Vagina (tissue), 2 donors: ENCODE results near the gene SNX3. TPM values are rescaled to one million over a fixed set of nuclear protein-coding genes. Genes with fewer than 3 reads are reported as not detected.

Experiments used
- DNase-seq, 2 donors: peaks; one replicate each; pipeline ENCODE4 v3.0.0-alpha.2; 2017; ENCODE audit errors: extremely low spot score in 2 of 2
- H3K27ac ChIP-seq: fragments of 200-600 bp; sonication (generic); one replicate; pipeline ENCODE4 v1.5.1; 2019
- H3K27me3 ChIP-seq: fragments of 200-600 bp; sonication (generic); one replicate; pipeline ENCODE4 v1.5.1; 2019
- H3K36me3 ChIP-seq, 2 donors: fragments of 200-600 bp; sonication (generic); one replicate each; pipeline ENCODE4 v1.5.1; 2017 to 2019
- H3K4me1 ChIP-seq: fragments of 200-600 bp; sonication (generic); one replicate; pipeline ENCODE4 v1.5.1; 2019
- H3K4me3 ChIP-seq, 2 donors: fragments of 200-600 bp; sonication (generic); 1 replicate in 1 of 2; 2 replicates in 1 of 2; pipeline ENCODE4 v1.5.1; 2016 to 2019
- H3K9me3 ChIP-seq: fragments of 200-600 bp; sonication (generic); one replicate; pipeline ENCODE4 v1.5.1; 2019
- POLR2A ChIP-seq, 2 donors: fragments of 450-650 bp; IDR thresholded peaks; one replicate each; pipeline ENCODE4 v1.6.1; 2017; ENCODE audit warnings: antibody characterized with exemption in 2 of 2, mild to moderate bottlenecking in 2 of 2, moderate library complexity in 2 of 2
- POLR2AphosphoS5 ChIP-seq, 2 donors: sonication (generic); formaldehyde crosslinking; IDR thresholded peaks; one replicate each; pipeline ENCODE4 v1.9.0; 2017; ENCODE audit warnings: antibody characterized with exemption in 2 of 2, mild to moderate bottlenecking in 2 of 2, low read depth in 1 of 2; ENCODE audit not compliant: insufficient read depth in 1 of 2
- intact Hi-C: fragments of 100-400 bp; cut with DNase I; formaldehyde crosslinking; loops from one replicate; pipeline ENCODE4 v1.15.1; 2023
- total RNA-seq: library from RNA; depleted of rRNA; stranded (reverse); fragments of >200 nt; gene quantifications from one replicate; pipeline ENCODE4 v1.2.3, GENCODE V29; 2016
- TF ChIP-seq, protein P1 (sequence below), 3 experiments: fragments of 450-650 bp in 2 of 3; fragments of 200-600 bp in 1 of 3; sonication (generic) in 1 of 3; IDR thresholded peaks; one replicate each; pipeline ENCODE4 v1.5.1; 2017 to 2019; ENCODE audit warnings: antibody characterized with exemption in 3 of 3, mild to moderate bottlenecking in 2 of 3, moderate library complexity in 2 of 3

The SNX3 gene
- total RNA-seq, 1 donor from 2014 or later, result 123 TPM

DNA sequence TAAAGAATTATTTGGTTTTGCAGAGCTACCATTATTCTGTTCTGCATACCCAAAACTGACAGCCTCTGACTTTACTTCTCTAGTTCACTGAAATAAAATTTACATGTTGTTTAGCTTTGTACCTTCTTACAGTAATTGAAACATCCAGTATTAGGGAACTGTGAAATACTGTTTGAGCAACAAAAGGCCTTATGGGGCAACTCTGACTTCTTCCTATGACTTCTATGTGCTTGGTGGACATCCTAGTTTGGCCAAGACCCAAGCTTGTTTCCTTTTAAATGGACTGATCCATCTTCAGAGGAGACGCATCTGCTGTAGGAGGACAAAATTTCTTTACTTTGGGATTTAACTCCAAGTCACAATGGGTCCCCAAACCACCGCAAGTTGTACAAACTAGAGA lies 50.3 kb downstream of the SNX3 start:
- peaks cover 0 to 15% of the 10 kb centered on the region in 2 donors for H3K36me3 ChIP-seq
- TF ChIP-seq POLR2AphosphoS5 (IDR thresholded peaks at IDR 0.05; ENCODE audit: insufficient read depth in 1 of 2, low read depth in 1 of 2) (no peak), POLR2A (IDR thresholded peaks at IDR 0.05) (no peak)
- TF ChIP-seq, protein P1, sequence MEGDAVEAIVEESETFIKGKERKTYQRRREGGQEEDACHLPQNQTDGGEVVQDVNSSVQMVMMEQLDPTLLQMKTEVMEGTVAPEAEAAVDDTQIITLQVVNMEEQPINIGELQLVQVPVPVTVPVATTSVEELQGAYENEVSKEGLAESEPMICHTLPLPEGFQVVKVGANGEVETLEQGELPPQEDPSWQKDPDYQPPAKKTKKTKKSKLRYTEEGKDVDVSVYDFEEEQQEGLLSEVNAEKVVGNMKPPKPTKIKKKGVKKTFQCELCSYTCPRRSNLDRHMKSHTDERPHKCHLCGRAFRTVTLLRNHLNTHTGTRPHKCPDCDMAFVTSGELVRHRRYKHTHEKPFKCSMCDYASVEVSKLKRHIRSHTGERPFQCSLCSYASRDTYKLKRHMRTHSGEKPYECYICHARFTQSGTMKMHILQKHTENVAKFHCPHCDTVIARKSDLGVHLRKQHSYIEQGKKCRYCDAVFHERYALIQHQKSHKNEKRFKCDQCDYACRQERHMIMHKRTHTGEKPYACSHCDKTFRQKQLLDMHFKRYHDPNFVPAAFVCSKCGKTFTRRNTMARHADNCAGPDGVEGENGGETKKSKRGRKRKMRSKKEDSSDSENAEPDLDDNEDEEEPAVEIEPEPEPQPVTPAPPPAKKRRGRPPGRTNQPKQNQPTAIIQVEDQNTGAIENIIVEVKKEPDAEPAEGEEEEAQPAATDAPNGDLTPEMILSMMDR (IDR thresholded peaks at IDR 0.05), result no peak
- no peak for DNase-seq
- H3K27me3 ChIP-seq, result no peaks in the 10 kb centered on the region
- no peaks in the 10 kb centered on the region for H3K9me3 ChIP-seq
- H3K27ac ChIP-seq, result no peak overlapping the region
- no peak overlapping the region for H3K4me3 ChIP-seq
- peaks cover 10% of the 10 kb centered on the region for H3K4me1 ChIP-seq
- intact Hi-C loops, result no loop called here

GRCh38 chr6:108209738-108210137 lies 51.1 kb downstream of the SNX3 start:
- intact Hi-C loops, result no loop called here
- no peaks in the 10 kb centered on the region for H3K27me3 ChIP-seq
- H3K9me3 ChIP-seq, result no peaks in the 10 kb centered on the region
- peaks cover 0 to 15% of the 10 kb centered on the region in 2 donors for H3K36me3 ChIP-seq
- no peak for DNase-seq
- H3K4me1 ChIP-seq, result peaks cover 4% of the 10 kb centered on the region
- H3K27ac ChIP-seq, result no peak overlapping the region
- no peak overlapping the region for H3K4me3 ChIP-seq
- TF ChIP-seq, protein P1 (IDR thresholded peaks at IDR 0.05), result no peak
- TF ChIP-seq POLR2AphosphoS5 (IDR thresholded peaks at IDR 0.05; ENCODE audit: insufficient read depth in 1 of 2, low read depth in 1 of 2), result no peak
- no peak for TF ChIP-seq POLR2A (IDR thresholded peaks at IDR 0.05)

DNA sequence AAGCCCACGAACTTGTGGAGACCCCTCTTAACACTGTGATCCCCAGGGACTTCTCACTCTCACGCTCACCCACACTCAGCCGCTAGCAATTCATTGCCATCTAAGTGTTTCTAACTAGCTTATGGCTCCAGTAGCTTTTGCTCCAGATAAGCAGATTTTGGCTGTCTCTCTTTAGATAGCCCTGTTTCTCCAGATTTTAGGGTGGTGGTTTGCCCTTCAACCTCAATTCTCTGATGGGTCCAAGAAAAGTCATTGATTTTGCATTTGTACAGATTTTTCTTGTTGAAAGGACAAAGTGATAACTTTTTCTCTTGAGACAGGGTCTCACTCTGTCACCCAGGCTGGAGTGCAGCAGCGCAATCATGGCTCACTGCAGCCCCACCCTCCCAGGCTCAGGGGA lies 53.8 kb downstream of the SNX3 start:
- no peak overlapping the region for H3K4me3 ChIP-seq
- H3K27ac ChIP-seq, result no peak overlapping the region
- H3K36me3 ChIP-seq, result peaks cover 0 to 15% of the 10 kb centered on the region in 2 donors
- H3K9me3 ChIP-seq, result no peaks in the 10 kb centered on the region
- no peak for TF ChIP-seq POLR2AphosphoS5 (IDR thresholded peaks at IDR 0.05; ENCODE audit: insufficient read depth in 1 of 2, low read depth in 1 of 2)
- TF ChIP-seq, protein P1 (IDR thresholded peaks at IDR 0.05), result no peak
- TF ChIP-seq POLR2A (IDR thresholded peaks at IDR 0.05), result no peak
- intact Hi-C loops, result no loop called here
- H3K27me3 ChIP-seq, result no peaks in the 10 kb centered on the region
- H3K4me1 ChIP-seq, result no peaks in the 10 kb centered on the region
- DNase-seq, result no peak

- no peaks in the 10 kb centered on the region for H3K27me3 ChIP-seq
- no peak for TF ChIP-seq POLR2AphosphoS5 (IDR thresholded peaks at IDR 0.05; ENCODE audit: insufficient read depth in 1 of 2, low read depth in 1 of 2)
- TF ChIP-seq POLR2A (IDR thresholded peaks at IDR 0.05), result no peak
- TF ChIP-seq, protein P1 (IDR thresholded peaks at IDR 0.05), result no peak
Measured at GRCh38 chr6:108203189-108204112, 57.4 kb downstream of the SNX3 start.

DNA sequence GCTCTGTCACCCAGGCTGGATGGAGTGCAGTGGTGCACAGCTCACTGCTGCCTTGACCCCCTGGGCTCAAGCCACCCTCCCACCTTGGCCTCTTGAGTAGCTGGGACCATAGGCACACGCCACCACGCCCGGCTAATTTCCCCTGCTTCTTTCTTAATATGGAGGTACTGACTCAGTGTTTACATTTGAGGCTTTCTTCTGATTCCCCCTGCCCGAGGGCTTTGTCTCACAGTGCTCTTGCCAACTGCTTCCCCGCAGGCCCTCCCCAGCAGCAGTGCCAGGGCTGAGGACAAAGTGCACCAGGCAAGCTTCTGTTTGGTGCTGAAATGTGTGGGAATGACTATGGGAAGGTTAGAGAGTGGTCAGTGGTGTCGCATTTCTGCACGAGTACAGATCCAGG lies 60.2 kb downstream of the SNX3 start:
- H3K36me3 ChIP-seq, result no peaks in the 10 kb centered on the region
- no peaks in the 10 kb centered on the region for H3K9me3 ChIP-seq
- intact Hi-C loops, result no loop called here
- H3K4me1 ChIP-seq, result no peaks in the 10 kb centered on the region
- no peak overlapping the region for H3K27ac ChIP-seq
- TF ChIP-seq POLR2A (IDR thresholded peaks at IDR 0.05) (no peak), POLR2AphosphoS5 (IDR thresholded peaks at IDR 0.05; ENCODE audit: insufficient read depth in 1 of 2, low read depth in 1 of 2) (no peak)
- TF ChIP-seq, protein P1 (IDR thresholded peaks at IDR 0.05), result no peak
- H3K27me3 ChIP-seq, result no peaks in the 10 kb centered on the region
- DNase-seq, result no peak
- H3K4me3 ChIP-seq, result no peak overlapping the region

More at GRCh38 chr6:108203189-108204112, 57.4 kb downstream of the SNX3 start:
- Histone ChIP-seq H3K9me3 (no peaks in the 10 kb centered on the region), H3K36me3 (peaks cover 0 to 7% of the 10 kb centered on the region in 2 donors), H3K4me1 (no peaks in the 10 kb centered on the region), H3K4me3 (no peak overlapping the region), H3K27ac (no peak overlapping the region)
- DNase-seq, result no peak
- intact Hi-C loops, result no loop called here
